Endothelial cell of umbilical vein (primary cell): ENCODE data around the gene XYLT1. TPM values are rescaled to one million over a fixed set of nuclear protein-coding genes. Genes with fewer than 3 reads are reported as not detected.

Experiments
- BruUV-seq: library from RNA; stranded (reverse); fragments of 400-500 nt; replicated peaks from 2 replicates; lab custom pipeline; 2021; lab: Mats Ljungman, UMichigan
- CTCF ChIA-PET: fragments of 300-600, 350-600 bp; sonication (Branson Sonifier 250); formaldehyde crosslinking; loops from one replicate; lab custom pipeline; 2021; ENCODE audit warnings: antibody characterized with exemption, inconsistent platforms; lab: Charles Lee
- POLR2A ChIA-PET: fragments of 300-600, 350-600 bp; sonication (Branson Sonifier 250); formaldehyde crosslinking; loops from one replicate; lab custom pipeline; 2021; ENCODE audit warnings: antibody characterized with exemption, inconsistent platforms; lab: Charles Lee
- DNase-seq: peaks from one replicate; pipeline ENCODE4 v3.0.0-alpha.2; 2011; ENCODE audit warnings: low read depth, low spot score
- FAIRE-seq: peaks from 2 replicates; lab custom pipeline; 2011; peaks lifted over from hg19 to GRCh38; lab: Jason Lieb, UNC
- H2AFZ ChIP-seq: 2 replicates; pipeline ENCODE4 v1.6.0; 2012; ENCODE audit warnings: low read depth, low read length, control low read depth, inconsistent platforms
- H3K27ac ChIP-seq: 2 replicates; pipeline ENCODE4 v1.5.1; 2011; ENCODE audit warnings: low read depth, mild to moderate bottlenecking, control low read depth, low read length, moderate library complexity; ENCODE audit not compliant: insufficient read depth
- H3K27me3 ChIP-seq, 2 experiments: 2 replicates each; pipeline versions ENCODE4 v1.6.0 to v1.6.1; 2011; ENCODE audit warnings: low read length in 2 of 2, mixed read lengths in 1 of 2; ENCODE audit not compliant: control insufficient read depth in 2 of 2, insufficient read depth in 2 of 2
- H3K36me3 ChIP-seq, 2 experiments: 2 replicates in 1 of 2; 3 replicates in 1 of 2; pipeline ENCODE4 v1.5.1; 2011; ENCODE audit warnings: low read length in 2 of 2, mild to moderate bottlenecking in 1 of 2, moderate library complexity in 1 of 2; ENCODE audit not compliant: control insufficient read depth in 2 of 2, insufficient read depth in 2 of 2; ENCODE audit errors: extremely low read depth in 1 of 2
- H3K4me1 ChIP-seq: 3 replicates; pipeline ENCODE4 v1.5.1; 2011; ENCODE audit warnings: mild to moderate bottlenecking, low read length; ENCODE audit not compliant: control insufficient read depth, insufficient read depth; ENCODE audit errors: extremely low read depth
- H3K4me2 ChIP-seq: 2 replicates; pipeline ENCODE4 v1.6.1; 2011; ENCODE audit warnings: low read length, control low read depth, mixed read lengths; ENCODE audit not compliant: insufficient read depth
- H3K4me3 ChIP-seq, 3 experiments: fragments of 200-600 bp in 1 of 3; sonication (generic), shearing (Covaris generic) in 1 of 3; replicated peaks in 1 of 3; 2 replicates each; pipeline ENCODE4 v1.5.1; 2011 to 2016; ENCODE audit warnings: control low read depth in 3 of 3, low read length in 3 of 3, mild to moderate bottlenecking in 2 of 3, inconsistent platforms in 1 of 3, low read depth in 1 of 3, moderate library complexity in 1 of 3; ENCODE audit not compliant: insufficient read depth in 1 of 3
- H3K79me2 ChIP-seq: 2 replicates; pipeline ENCODE4 v1.6.0; 2012; ENCODE audit warnings: low read length, inconsistent platforms; ENCODE audit not compliant: control insufficient read depth, insufficient read depth
- H3K9ac ChIP-seq: replicated peaks from 2 replicates; pipeline ENCODE3; 2011; ENCODE audit warnings: low read length, control low read depth; ENCODE audit not compliant: insufficient read depth; ENCODE audit errors: extremely low read depth
- H3K9me1 ChIP-seq: replicated peaks from 3 replicates; pipeline ENCODE4 v1.6.0; 2011; ENCODE audit warnings: mild to moderate bottlenecking, low read length; ENCODE audit not compliant: control insufficient read depth, insufficient read depth; ENCODE audit errors: extremely low read depth
- H3K9me3 ChIP-seq: replicated peaks from 2 replicates; pipeline ENCODE4 v1.5.1; 2012; ENCODE audit warnings: low read length, inconsistent platforms; ENCODE audit not compliant: control insufficient read depth, insufficient read depth
- H4K20me1 ChIP-seq: replicated peaks from 2 replicates; pipeline ENCODE3; 2011; ENCODE audit warnings: mild to moderate bottlenecking, low read length; ENCODE audit not compliant: control insufficient read depth, insufficient read depth; ENCODE audit errors: extremely low read depth
- CTCF ChIP-seq, 2 donors: IDR thresholded peaks; 1 replicate in 1 of 2; 2 replicates in 1 of 2; pipeline ENCODE4 v1.5.1; 2011; ENCODE audit warnings: low read length in 2 of 2, mild to moderate bottlenecking in 2 of 2, moderate library complexity in 2 of 2, control low read depth in 1 of 2, inconsistent platforms in 1 of 2, low read depth in 1 of 2; ENCODE audit not compliant: insufficient read depth in 1 of 2; ENCODE audit errors: extremely low read depth in 1 of 2
- EZH2 ChIP-seq: IDR thresholded peaks from 2 replicates; pipeline ENCODE4 v1.6.1; 2012; ENCODE audit warnings: borderline replicate concordance, low read depth, mild to moderate bottlenecking, moderate library complexity, low read length, inconsistent platforms; ENCODE audit not compliant: severe bottlenecking
- FOS ChIP-seq: IDR thresholded peaks from 2 replicates; pipeline ENCODE4 v1.6.1; 2011; ENCODE audit warnings: mild to moderate bottlenecking, low read length, moderate library complexity, borderline replicate concordance; ENCODE audit not compliant: insufficient read depth
- GATA2 ChIP-seq: IDR thresholded peaks from 2 replicates; pipeline ENCODE4 v1.7.0; 2011; ENCODE audit warnings: low read depth, mild to moderate bottlenecking, moderate library complexity, mixed read lengths, low read length; ENCODE audit not compliant: insufficient read length, insufficient read depth
- JUN ChIP-seq: IDR thresholded peaks from 2 replicates; pipeline ENCODE4 v1.6.1; 2011; ENCODE audit warnings: borderline replicate concordance, low read depth; ENCODE audit not compliant: insufficient read length, insufficient read depth
- MAX ChIP-seq: IDR thresholded peaks from 2 replicates; pipeline ENCODE4 v1.6.1; 2011; ENCODE audit not compliant: insufficient read depth, insufficient read length
- MYC ChIP-seq: IDR thresholded peaks from one replicate; pipeline ENCODE4 v1.6.1; 2011; ENCODE audit warnings: mild to moderate bottlenecking, low read depth, low read length
- POLR2A ChIP-seq: IDR thresholded peaks from 2 replicates; pipeline ENCODE4 v1.6.1; 2012; ENCODE audit warnings: low read depth, mild to moderate bottlenecking, control low read depth, low read length
- POLR2AphosphoS5 ChIP-seq: IDR thresholded peaks from 2 replicates; pipeline ENCODE4 v1.6.1; 2012; ENCODE audit warnings: low read depth, mild to moderate bottlenecking, control low read depth, low read length, moderate library complexity; ENCODE audit not compliant: insufficient read depth
- dilution Hi-C: fragments of 300-500 bp; cut with MboI; formaldehyde crosslinking; loops from one replicate; pipeline ENCODE4 v1.15.0; 2019; ENCODE audit warnings: low sequenced_read_pairs; ENCODE audit not compliant: extremely low pct_ligation_motif_present
- intact Hi-C: fragments of 100-400 bp; cut with micrococcal nuclease; formaldehyde crosslinking; loops from one replicate; pipeline ENCODE4 v1.10.0; 2022
- polyA plus RNA-seq, 4 experiments: library from polyadenylated mRNA; depleted of rRNA in 3 of 4; stranded (reverse) in 3 of 4; unstranded in 1 of 4; fragments of >200 nt; gene quantifications; 2 replicates each; pipeline versions ENCODE4 v1.2.1 to v1.2.3, GENCODE V29; 2011 to 2012; ENCODE audit warnings: missing spikeins in 1 of 4
- total RNA-seq: library from RNA; stranded (reverse); gene quantifications from 2 replicates; pipeline ENCODE4 v1.2.3, GENCODE V29; 2021

The XYLT1 gene
- total and polyA plus RNA-seq, 2 donors (not counting 3 experiments of a cell fraction or from before 2014, with no cell fraction given), result 0.63 to 2.9 TPM

- POLR2A ChIA-PET, result no interaction called here
- no peak overlapping the region for H3K9ac ChIP-seq
- no peaks in the 10 kb centered on the region for H4K20me1 ChIP-seq
- no TSS peak for BruUV-seq
- H2AFZ ChIP-seq, result no peak overlapping the region
- no peaks in the 10 kb centered on the region for H3K79me2 ChIP-seq
- FAIRE-seq (no peak), DNase-seq (no peak)
- no peak overlapping the region for H3K4me3 ChIP-seq
- dilution Hi-C loops (no loop called here), intact Hi-C loops (no loop called here)
- H3K36me3 ChIP-seq, result no peaks in the 10 kb centered on the region
- no peaks in the 10 kb centered on the region for H3K9me3 ChIP-seq
- no peak overlapping the region for H3K27ac ChIP-seq
- CTCF ChIA-PET, result no interaction called here
- H3K4me1 ChIP-seq, result no peaks in the 10 kb centered on the region
- no peaks in the 10 kb centered on the region for H3K9me1 ChIP-seq
- TF ChIP-seq EZH2, result no peak
- TF ChIP-seq POLR2A, result no peak
- no peak for TF ChIP-seq CTCF (IDR thresholded peaks at IDR 0.05; ENCODE audit: extremely low read depth in 1 of 2, insufficient read depth in 1 of 2, low read depth in 1 of 2, low read length in 2 of 2)
- TF ChIP-seq MYC, result no peak
- no peak for TF ChIP-seq FOS
- no peak for TF ChIP-seq JUN
- no peak for TF ChIP-seq GATA2
- no peak for TF ChIP-seq MAX
- TF ChIP-seq POLR2AphosphoS5, result no peak
- no peak overlapping the region for H3K4me2 ChIP-seq
- H3K27me3 ChIP-seq, result no peaks in the 10 kb centered on the region
Measured at GRCh38 chr16:17154981-17155380, 315.8 kb downstream of the XYLT1 start.
